22Rv1 (cell line): ENCODE data around the gene IFNL2.

Experiments used
- CTCF ChIP-seq: fragments of 450-650 bp; IDR thresholded peaks from 2 replicates; pipeline ENCODE4 v1.5.1; 2017; ENCODE audit warnings: mild to moderate bottlenecking
- ZFX ChIP-seq: fragments of 450-650 bp; IDR thresholded peaks from 2 replicates; pipeline ENCODE4 v1.6.1; 2017; ENCODE audit warnings: antibody characterized with exemption, borderline replicate concordance

- TF ChIP-seq CTCF (no peak), ZFX (no peak)
Measured at GRCh38 chr19:39254531-39255345, 13.5 kb upstream of the IFNL2 start.
